Thymus (tissue), 11 donors: ENCODE measurements around the gene CLCNKA. TPM values are rescaled to one million over a fixed set of nuclear protein-coding genes. Genes with fewer than 3 reads are reported as not detected.
"Not testable (repeated sequence)": the region's sequence is repeated elsewhere in the genome, so short reads cannot be mapped to it uniquely, and the experiment has no call there.

Experiments
- DNase-seq, 9 donors: peaks; one replicate each; pipeline ENCODE4 v3.0.0-alpha.2; 2013; ENCODE audit warnings: low spot score in 9 of 9, low read depth in 6 of 9, missing footprints in 1 of 9
- H3K27ac ChIP-seq, 2 donors: one replicate each; pipeline ENCODE4 v1.5.1; 2013; ENCODE audit warnings: control low read depth in 1 of 2, low read depth in 1 of 2, low read length in 1 of 2, mild to moderate bottlenecking in 1 of 2, moderate library complexity in 1 of 2
- H3K27me3 ChIP-seq, 2 donors: one replicate each; pipeline ENCODE4 v1.5.1; 2013; ENCODE audit warnings: low read length in 1 of 2; ENCODE audit not compliant: control insufficient read depth in 2 of 2, insufficient read depth in 1 of 2
- H3K36me3 ChIP-seq, 2 donors: one replicate each; pipeline ENCODE4 v1.5.1; 2013; ENCODE audit warnings: low read length in 1 of 2, mild to moderate bottlenecking in 1 of 2, moderate library complexity in 1 of 2; ENCODE audit not compliant: control insufficient read depth in 2 of 2, insufficient read depth in 2 of 2
- H3K4me1 ChIP-seq, 2 donors: one replicate each; pipeline ENCODE4 v1.5.1; 2013; ENCODE audit warnings: low read length in 2 of 2; ENCODE audit not compliant: control insufficient read depth in 2 of 2, insufficient read depth in 2 of 2
- H3K4me3 ChIP-seq, 2 donors: one replicate each; pipeline ENCODE4 v1.5.1; 2013; ENCODE audit warnings: low read length in 2 of 2, control low read depth in 1 of 2, mild to moderate bottlenecking in 1 of 2
- H3K9me3 ChIP-seq, 2 donors: one replicate each; pipeline ENCODE4 v1.5.1; 2013; ENCODE audit warnings: low read length in 1 of 2, mild to moderate bottlenecking in 1 of 2; ENCODE audit not compliant: control insufficient read depth in 2 of 2, insufficient read depth in 1 of 2
- WGBS: extraction: QIAGEN DNeasy Blood & Tissue Kit; methylation state at CpG from one replicate; pipeline ENCODE4 v1.1.7; 2013; 5-methylcytosine and 5-hydroxymethylcytosine counted together
- polyA plus RNA-seq: library from polyadenylated mRNA; stranded (reverse); fragments of 200-250 nt; gene quantifications from one replicate; pipeline ENCODE4 v1.2.3, GENCODE V29; 2013
- total RNA-seq: library from RNA; stranded (reverse); fragments of 120-200 nt; gene quantifications from one replicate; pipeline ENCODE4 v1.2.4, GENCODE V29; 2013
- donor health status: healthy.

The CLCNKA gene
- total and polyA plus RNA-seq, 2 donors = under 0.01 to 0.30 TPM

- WGBS = 96% methylated on average over 1 of the region's 1 CpG
- Histone ChIP-seq H3K27ac (no peak overlapping the region), H3K9me3 (peaks cover 0 to 1% of the 10 kb centered on the region in 2 donors), H3K4me1 (peaks cover 2 to 5% of the 10 kb centered on the region in 2 donors), H3K27me3 (peaks cover 0 to 30% of the 10 kb centered on the region in 2 donors), H3K4me3 (no peak overlapping the region), H3K36me3 (no peaks in the 10 kb centered on the region)
- DNase-seq = no peak
These were observed 7.5 kb downstream of the CLCNKA start for GRCh38 chr1:16029288-16029687.

DNA sequence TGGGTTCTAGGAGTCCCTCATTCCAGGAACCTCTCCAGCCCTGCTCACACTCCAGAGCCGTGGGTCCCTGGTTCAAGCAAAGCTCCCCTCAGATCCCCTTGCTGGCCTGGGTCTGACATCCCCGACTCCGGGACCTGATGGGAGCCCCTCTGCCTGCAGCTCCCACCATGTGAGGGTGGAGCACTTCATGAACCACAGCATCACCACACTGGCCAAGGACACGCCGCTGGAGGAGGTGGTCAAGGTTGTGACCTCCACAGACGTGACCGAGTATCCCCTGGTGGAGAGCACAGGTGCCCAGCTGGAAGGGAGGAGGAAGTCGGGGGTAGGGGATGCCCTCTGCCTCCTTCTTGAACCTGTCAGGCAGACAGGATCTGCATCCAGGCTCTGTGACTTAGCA lies 9.7 kb downstream of the CLCNKA start:
- H3K9me3 ChIP-seq = peaks cover 0 to 1% of the 10 kb centered on the region in 2 donors
- H3K4me3 ChIP-seq = no peak overlapping the region
- H3K36me3 ChIP-seq = no peaks in the 10 kb centered on the region
- H3K27ac ChIP-seq = no peak overlapping the region
- peaks cover 0 to 22% of the 10 kb centered on the region in 2 donors for H3K27me3 ChIP-seq
- no peak for DNase-seq
- peaks cover 2 to 5% of the 10 kb centered on the region in 2 donors for H3K4me1 ChIP-seq
- WGBS = 90% methylated on average over 8 of the region's 8 CpGs

GRCh38 chr1:16032388-16033102 lies 10.7 kb downstream of the CLCNKA start:
- Histone ChIP-seq H3K36me3 (no peaks in the 10 kb centered on the region), H3K4me3 (no peak overlapping the region), H3K4me1 (no peaks in the 10 kb centered on the region), H3K9me3 (peaks cover 0 to 1% of the 10 kb centered on the region in 2 donors), H3K27me3 (peaks cover 0 to 12% of the 10 kb centered on the region in 2 donors), H3K27ac (no peak overlapping the region)
- DNase-seq = peak in 1 of 9 donors; percentile 25
- 68% methylated on average over 18 of the region's 18 CpGs for WGBS

DNA sequence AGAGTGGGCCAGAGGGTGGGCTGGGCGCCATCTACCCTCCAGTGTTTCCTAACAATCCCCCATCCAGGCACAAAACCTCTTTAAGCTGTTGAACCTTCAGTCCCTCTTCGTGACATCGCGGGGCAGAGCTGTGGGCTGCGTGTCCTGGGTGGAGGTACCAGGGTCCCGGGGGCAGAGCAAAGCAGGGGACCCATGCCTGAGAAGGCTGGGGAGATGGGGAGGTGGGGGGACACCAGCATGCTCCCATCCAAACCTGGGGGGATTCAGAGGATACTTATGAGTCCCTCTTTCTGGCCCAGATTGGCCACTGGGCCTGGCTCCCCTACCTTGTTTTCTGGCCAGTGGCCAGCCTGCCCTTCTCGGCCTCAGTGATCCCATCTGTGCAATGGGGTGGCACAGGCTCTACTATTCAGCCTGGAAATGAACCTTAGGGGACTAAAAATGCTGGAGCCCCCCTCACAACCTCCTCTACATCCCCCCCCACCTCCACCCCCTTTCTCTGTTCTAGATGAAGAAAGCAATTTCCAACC lies 11.3 kb downstream of the CLCNKA start:
- not testable (repeated sequence) for H3K9me3 ChIP-seq, DNase-seq, H3K4me3 ChIP-seq, H3K4me1 ChIP-seq, H3K36me3 ChIP-seq, H3K27me3 ChIP-seq, H3K27ac ChIP-seq
- WGBS = 73% methylated on average over 7 of the region's 7 CpGs

DNA sequence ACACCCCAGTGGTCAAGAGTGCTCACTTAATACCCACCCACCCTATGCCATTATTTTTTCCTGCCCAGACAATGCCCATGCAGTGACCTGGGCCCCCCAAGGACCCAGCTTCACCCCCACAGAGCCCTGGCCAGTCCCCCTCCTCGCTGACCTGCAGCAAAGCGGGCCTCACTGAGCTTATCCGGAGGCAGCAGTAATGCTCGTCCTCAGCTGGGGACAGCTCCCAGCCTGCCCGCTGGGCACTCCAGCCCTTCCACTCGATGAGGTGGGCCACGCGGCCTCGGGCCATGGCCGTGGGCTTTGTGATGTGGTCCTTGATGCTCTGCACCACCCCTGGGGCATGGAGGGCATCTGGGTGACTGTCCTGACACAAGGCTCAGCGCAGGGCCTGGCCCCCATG lies 14.6 kb downstream of the CLCNKA start:
- H3K4me3 ChIP-seq, H3K36me3 ChIP-seq, H3K27me3 ChIP-seq, H3K4me1 ChIP-seq, H3K9me3 ChIP-seq, H3K27ac ChIP-seq, DNase-seq: not testable (repeated sequence)
- WGBS = 95% methylated on average over 10 of the region's 11 CpGs

- whole genome bisulfite sequencing = 91% methylated on average over 4 of the region's 4 CpGs
- Histone ChIP-seq H3K27ac (no peak overlapping the region), H3K4me1 (no peaks in the 10 kb centered on the region), H3K36me3 (no peaks in the 10 kb centered on the region), H3K4me3 (no peak overlapping the region), H3K9me3 (no peaks in the 10 kb centered on the region), H3K27me3 (peaks cover 0 to 6% of the 10 kb centered on the region in 2 donors)
- DNase-seq = no peak
These were observed 16.7 kb downstream of the CLCNKA start for GRCh38 chr1:16038620-16038912.

- H3K27ac ChIP-seq, H3K27me3 ChIP-seq, H3K4me3 ChIP-seq, H3K9me3 ChIP-seq, H3K4me1 ChIP-seq, H3K36me3 ChIP-seq, DNase-seq: not testable (repeated sequence)
- 90% methylated on average over 7 of the region's 8 CpGs for WGBS
These were observed 18.0 kb downstream of the CLCNKA start for GRCh38 chr1:16039871-16040270.

GRCh38 chr1:16041200-16041599 lies 19.4 kb downstream of the CLCNKA start:
- Histone ChIP-seq H3K9me3 (no peaks in the 10 kb centered on the region), H3K4me3 (no peak overlapping the region), H3K27ac (no peak overlapping the region), H3K27me3 (peaks cover 0 to 6% of the 10 kb centered on the region in 2 donors), H3K4me1 (no peaks in the 10 kb centered on the region), H3K36me3 (no peaks in the 10 kb centered on the region)
- WGBS = 92% methylated on average over 8 of the region's 8 CpGs
- no peak for DNase-seq

DNA sequence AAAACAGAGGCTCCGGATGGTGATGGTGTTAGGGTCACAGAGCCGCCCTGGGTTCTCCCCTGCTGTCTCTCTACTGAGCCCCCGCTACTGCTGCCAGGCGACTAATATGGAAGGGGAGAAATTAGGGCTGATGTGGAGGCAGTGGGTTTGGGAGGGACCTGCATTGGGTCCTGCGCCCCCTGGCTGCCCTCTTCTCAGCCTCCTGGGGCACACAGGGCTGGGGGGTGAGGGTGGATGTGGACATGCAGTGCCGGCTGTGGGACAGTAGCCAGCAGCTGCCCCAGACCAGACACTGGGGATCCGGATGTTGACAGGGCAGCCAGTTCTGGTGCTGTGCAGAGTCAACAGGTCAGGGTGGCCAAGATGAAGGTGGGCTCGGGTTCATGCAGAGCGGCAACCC lies 20.3 kb downstream of the CLCNKA start:
- Histone ChIP-seq H3K27ac (no peak overlapping the region), H3K4me1 (no peaks in the 10 kb centered on the region)
- 93% methylated on average over 9 of the region's 9 CpGs for WGBS

More for the DNA sequence above, 20.3 kb downstream of the CLCNKA start:
- no peak overlapping the region for H3K4me3 ChIP-seq
- peaks cover 0 to 11% of the 10 kb centered on the region in 2 donors for H3K27me3 ChIP-seq
- no peak for DNase-seq
- no peaks in the 10 kb centered on the region for H3K36me3 ChIP-seq
- no peaks in the 10 kb centered on the region for H3K9me3 ChIP-seq
